ENCODE measurements around the gene OR2AT4.
"Not testable (repeated sequence)": the region's sequence is repeated elsewhere in the genome, so short reads cannot be mapped to it uniquely, and the experiment has no call there.

DNA sequence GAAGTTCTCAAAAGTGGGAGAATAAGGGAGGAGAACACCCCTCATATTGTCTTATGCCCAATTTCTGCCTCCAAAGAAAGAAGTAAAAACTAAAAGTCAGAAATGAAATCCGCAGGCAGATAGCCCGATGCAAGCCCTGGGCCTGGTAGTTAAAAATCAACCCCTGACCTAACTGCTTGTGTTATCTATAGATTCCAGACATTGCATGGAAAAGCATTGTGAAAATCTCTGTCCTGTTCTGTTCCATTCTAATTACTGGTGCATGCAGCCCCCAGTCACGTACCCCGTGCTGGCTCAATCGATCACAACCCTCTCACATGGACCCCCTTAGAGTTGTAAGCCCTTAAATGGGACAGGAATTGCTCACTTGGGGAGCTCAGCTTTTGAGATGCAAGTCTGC is 50.0 kb downstream of the OR2AT4 start:
- TF ChIP-seq, protein P1, sequence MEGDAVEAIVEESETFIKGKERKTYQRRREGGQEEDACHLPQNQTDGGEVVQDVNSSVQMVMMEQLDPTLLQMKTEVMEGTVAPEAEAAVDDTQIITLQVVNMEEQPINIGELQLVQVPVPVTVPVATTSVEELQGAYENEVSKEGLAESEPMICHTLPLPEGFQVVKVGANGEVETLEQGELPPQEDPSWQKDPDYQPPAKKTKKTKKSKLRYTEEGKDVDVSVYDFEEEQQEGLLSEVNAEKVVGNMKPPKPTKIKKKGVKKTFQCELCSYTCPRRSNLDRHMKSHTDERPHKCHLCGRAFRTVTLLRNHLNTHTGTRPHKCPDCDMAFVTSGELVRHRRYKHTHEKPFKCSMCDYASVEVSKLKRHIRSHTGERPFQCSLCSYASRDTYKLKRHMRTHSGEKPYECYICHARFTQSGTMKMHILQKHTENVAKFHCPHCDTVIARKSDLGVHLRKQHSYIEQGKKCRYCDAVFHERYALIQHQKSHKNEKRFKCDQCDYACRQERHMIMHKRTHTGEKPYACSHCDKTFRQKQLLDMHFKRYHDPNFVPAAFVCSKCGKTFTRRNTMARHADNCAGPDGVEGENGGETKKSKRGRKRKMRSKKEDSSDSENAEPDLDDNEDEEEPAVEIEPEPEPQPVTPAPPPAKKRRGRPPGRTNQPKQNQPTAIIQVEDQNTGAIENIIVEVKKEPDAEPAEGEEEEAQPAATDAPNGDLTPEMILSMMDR (conservative IDR thresholded peaks at IDR 0.05): not testable (repeated sequence)
- not testable (repeated sequence) for TF ChIP-seq ZFX (IDR thresholded peaks at IDR 0.05)

Measured in C4-2B (cell line).